Central memory CD4-positive, alpha-beta T cell (primary cell): ENCODE measurements around the gene C6orf136.

Source experiments
- DNase-seq: peaks from one replicate; pipeline ENCODE4 v3.0.0; 2022
- total RNA-seq, 3 experiments: gene quantifications; one replicate each; lab custom pipeline; 2026; lab: John Stamatoyannopoulos, UW

C6orf136 gene
- 8.3 to 20.1 (median 12.2) reads per million in 3 experiments for total RNA-seq

GRCh38 chr6:30646450-30647241, at the start of gene C6orf136:
TSS of gene C6orf136 (plus strand) at chr6:30647133. CDS start at chr6:30647232, 99 bp downstream.
- peak; percentile 91 for DNase-seq

- peak; percentile 71 for DNase-seq
Observed at GRCh38 chr6:30597315-30598144, 49.4 kb upstream of the C6orf136 start.

- no peak for DNase-seq
Observed at GRCh38 chr6:30598912-30599624, 47.9 kb upstream of the C6orf136 start.

- no peak for DNase-seq
Observed at GRCh38 chr6:30599625-30600324, 47.2 kb upstream of the C6orf136 start.

- DNase-seq = no peak
Observed at GRCh38 chr6:30600451-30600961, 46.4 kb upstream of the C6orf136 start.

- DNase-seq = no peak
Observed at GRCh38 chr6:30601436-30601814, 45.5 kb upstream of the C6orf136 start.

GRCh38 chr6:30601815-30602641, 44.9 kb upstream of the C6orf136 start:
- DNase-seq = no peak

- no peak for DNase-seq
Observed at GRCh38 chr6:30603961-30604360, 43.0 kb upstream of the C6orf136 start.

- DNase-seq = no peak
Observed at GRCh38 chr6:30610065-30610464, 36.9 kb upstream of the C6orf136 start.

GRCh38 chr6:30611150-30611855, 35.6 kb upstream of the C6orf136 start:
- no peak for DNase-seq

- DNase-seq = no peak
Observed at GRCh38 chr6:30611856-30612194, 35.1 kb upstream of the C6orf136 start.

GRCh38 chr6:30612213-30612612, 34.7 kb upstream of the C6orf136 start:
- no peak for DNase-seq

- DNase-seq = no peak
Observed at GRCh38 chr6:30612687-30613248, 34.2 kb upstream of the C6orf136 start.

- no peak for DNase-seq
Observed at GRCh38 chr6:30613251-30614043, 33.5 kb upstream of the C6orf136 start.

- DNase-seq = no peak
Observed at GRCh38 chr6:30614044-30614842, 32.7 kb upstream of the C6orf136 start.

GRCh38 chr6:30614843-30615218, 32.1 kb upstream of the C6orf136 start:
- peak; percentile 93 for DNase-seq

GRCh38 chr6:30615219-30615957, 31.5 kb upstream of the C6orf136 start:
- DNase-seq = peak; percentile 52
